Bronchial epithelial cell (primary cell): ENCODE data around the gene DENND5A. TPM values are rescaled to one million over a fixed set of nuclear protein-coding genes. Genes with fewer than 3 reads are reported as not detected.

Source experiments
- DNase-seq: peaks from one replicate; pipeline ENCODE4 v3.0.0-alpha.2; 2010; ENCODE audit warnings: low read depth
- FAIRE-seq: peaks from 2 replicates; lab custom pipeline; 2011; peaks lifted over from hg19 to GRCh38; lab: Jason Lieb, UNC
- H3K27me3 ChIP-seq: 2 replicates; pipeline ENCODE4 v1.5.1; 2011; ENCODE audit warnings: low read length; ENCODE audit not compliant: control insufficient read depth, insufficient read depth
- H3K36me3 ChIP-seq: 2 replicates; pipeline ENCODE4 v1.5.1; 2011; ENCODE audit warnings: low read length; ENCODE audit not compliant: control insufficient read depth, insufficient read depth
- H3K4me3 ChIP-seq: 2 replicates; pipeline ENCODE4 v1.5.1; 2011; ENCODE audit warnings: mild to moderate bottlenecking, low read depth, low read length, control low read depth
- total RNA-seq: library from RNA; depleted of rRNA; stranded (reverse); fragments of >200 nt; gene quantifications from 2 replicates; pipeline ENCODE4 v1.2.1, GENCODE V29; 2014
- TF ChIP-seq, protein P1 (sequence below): IDR thresholded peaks from 2 replicates; pipeline ENCODE4 v1.5.1; 2011; ENCODE audit warnings: mild to moderate bottlenecking, moderate library complexity, low read length, control low read depth, inconsistent platforms; ENCODE audit not compliant: insufficient read depth, severe bottlenecking

The DENND5A gene
- total RNA-seq, 1 donor from 2014 or later: 22.6 TPM

DNA sequence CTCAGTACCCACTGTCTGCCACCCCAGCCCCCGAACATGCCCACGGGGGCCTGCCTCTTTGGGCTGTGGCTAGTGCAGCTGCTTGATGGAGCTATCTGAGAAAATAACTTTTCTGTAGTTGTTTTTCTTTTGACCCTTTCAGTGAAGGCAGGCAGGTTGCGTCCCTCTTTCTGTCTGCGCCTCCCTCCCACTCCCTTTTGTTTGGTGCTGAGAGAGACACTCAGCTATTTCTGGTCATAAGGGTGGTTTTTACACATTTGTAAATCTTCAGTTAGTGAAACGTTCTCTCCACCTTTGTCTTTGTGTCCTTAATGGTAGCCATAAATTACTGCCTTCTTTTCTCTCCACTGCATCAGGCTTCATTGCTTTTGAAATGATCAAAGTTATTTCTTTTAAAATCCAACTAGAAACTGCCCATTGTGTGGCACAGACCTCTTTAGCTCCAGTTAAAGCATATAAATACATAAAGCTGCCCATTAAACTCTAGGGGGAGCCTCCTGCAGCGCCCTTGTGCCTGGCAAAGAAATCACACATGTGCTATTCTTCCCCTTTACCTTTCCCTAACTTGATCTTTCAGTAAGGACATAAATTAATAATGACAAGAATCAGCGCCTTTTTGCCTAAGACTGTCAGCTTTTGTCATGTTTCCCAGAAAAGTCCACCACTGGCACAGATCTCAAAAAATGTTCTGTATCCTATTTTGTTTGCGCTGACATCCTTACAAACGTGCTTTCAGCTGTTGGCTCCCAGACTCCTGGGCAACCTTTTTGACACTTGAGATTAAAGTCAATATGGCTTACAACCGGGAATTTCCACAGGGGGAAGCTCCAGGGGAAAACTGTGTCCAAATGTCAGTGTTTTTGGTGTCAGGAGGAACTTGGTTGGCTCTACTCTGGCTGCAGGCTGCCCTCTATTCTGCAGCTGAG lies 172.0 kb downstream of the DENND5A start:
- Histone ChIP-seq H3K36me3 (no peaks in the 10 kb centered on the region), H3K27me3 (peaks cover 9% of the 10 kb centered on the region), H3K4me3 (no peak overlapping the region)
- FAIRE-seq (no peak), DNase-seq (peak; percentile 24)
- TF ChIP-seq, protein P1, sequence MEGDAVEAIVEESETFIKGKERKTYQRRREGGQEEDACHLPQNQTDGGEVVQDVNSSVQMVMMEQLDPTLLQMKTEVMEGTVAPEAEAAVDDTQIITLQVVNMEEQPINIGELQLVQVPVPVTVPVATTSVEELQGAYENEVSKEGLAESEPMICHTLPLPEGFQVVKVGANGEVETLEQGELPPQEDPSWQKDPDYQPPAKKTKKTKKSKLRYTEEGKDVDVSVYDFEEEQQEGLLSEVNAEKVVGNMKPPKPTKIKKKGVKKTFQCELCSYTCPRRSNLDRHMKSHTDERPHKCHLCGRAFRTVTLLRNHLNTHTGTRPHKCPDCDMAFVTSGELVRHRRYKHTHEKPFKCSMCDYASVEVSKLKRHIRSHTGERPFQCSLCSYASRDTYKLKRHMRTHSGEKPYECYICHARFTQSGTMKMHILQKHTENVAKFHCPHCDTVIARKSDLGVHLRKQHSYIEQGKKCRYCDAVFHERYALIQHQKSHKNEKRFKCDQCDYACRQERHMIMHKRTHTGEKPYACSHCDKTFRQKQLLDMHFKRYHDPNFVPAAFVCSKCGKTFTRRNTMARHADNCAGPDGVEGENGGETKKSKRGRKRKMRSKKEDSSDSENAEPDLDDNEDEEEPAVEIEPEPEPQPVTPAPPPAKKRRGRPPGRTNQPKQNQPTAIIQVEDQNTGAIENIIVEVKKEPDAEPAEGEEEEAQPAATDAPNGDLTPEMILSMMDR: peak; percentile 26

DNA sequence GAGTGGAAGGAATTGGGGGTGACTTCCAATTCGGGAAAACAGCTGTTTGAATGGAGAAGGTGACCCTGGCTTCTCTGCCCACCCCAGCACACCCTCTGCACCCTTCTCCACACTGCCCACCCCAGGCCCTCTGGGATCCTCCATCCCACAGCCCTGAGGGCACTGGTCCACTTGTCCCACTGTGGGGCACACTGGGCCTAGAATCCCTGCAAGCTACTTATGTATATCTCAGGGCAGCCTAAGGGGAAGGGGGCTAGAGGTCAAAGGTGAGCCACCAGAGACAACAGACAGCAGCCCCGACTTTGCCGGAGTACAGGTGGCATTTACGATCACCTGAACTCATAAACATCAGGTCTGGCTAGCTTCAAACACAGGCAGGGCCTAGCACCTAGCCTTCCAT lies 173.1 kb downstream of the DENND5A start:
- no peak overlapping the region for H3K4me3 ChIP-seq
- TF ChIP-seq, protein P1: no peak
- DNase-seq: no peak
- peak; percentile 32 for FAIRE-seq
- H3K36me3 ChIP-seq: no peaks in the 10 kb centered on the region
- peaks cover 9% of the 10 kb centered on the region for H3K27me3 ChIP-seq

DNA sequence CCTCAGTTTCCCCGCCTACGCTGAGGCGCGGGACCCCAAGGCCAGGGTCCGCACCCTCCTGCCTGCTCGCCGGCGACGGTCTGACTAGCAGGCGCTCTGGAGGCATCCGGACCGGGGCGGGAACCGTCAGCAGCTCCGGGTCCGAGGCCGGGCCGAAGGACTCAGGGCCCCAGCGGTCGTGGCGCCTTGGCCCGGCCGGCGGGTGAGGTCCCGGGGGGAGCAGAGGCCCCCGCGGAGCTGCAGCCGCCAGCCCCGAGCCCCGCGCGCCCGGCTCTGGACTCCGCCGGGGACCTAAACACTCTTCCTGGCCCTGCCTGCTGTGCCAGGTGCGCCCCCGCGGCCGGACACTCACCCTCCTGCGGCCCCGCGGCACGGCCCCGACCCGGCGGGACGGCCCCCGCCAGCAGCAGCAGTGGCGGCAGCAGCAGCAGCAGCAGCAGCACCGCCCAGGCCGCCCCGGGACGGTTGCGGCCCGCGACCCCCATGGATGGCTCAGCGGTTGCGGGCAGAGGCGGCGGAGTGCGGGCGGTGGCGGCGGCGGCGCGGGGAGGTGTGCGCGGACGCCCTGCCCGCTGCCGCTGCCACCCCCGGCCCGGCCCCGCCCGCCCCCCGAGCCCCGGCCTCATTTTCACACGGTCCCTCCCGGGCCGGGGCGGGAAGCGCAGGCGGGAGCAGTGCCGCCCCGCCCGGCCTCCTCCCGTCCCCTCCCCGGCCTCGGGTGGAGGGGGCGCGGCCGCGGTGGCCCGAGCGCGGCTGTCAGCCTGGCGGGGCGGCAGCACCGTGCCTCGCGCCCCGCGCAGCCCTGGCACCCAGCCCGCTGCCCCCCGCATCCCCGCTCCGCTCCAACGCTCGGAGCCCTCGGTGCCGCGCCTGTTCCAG lies 173.9 kb downstream of the DENND5A start, which contains the start of gene SCUBE2:
SCUBE2 (minus strand) TSS at position 556 of the 879 bp plus-strand sequence; CDS start at position 485, 71 bp downstream.
- DNase-seq (no peak), FAIRE-seq (no peak)
- Histone ChIP-seq H3K36me3 (no peaks in the 10 kb centered on the region), H3K27me3 (peaks cover 9% of the 10 kb centered on the region), H3K4me3 (peak within 1 kb of the TSS; percentile 16)
- TF ChIP-seq, protein P1: no peak

DNA sequence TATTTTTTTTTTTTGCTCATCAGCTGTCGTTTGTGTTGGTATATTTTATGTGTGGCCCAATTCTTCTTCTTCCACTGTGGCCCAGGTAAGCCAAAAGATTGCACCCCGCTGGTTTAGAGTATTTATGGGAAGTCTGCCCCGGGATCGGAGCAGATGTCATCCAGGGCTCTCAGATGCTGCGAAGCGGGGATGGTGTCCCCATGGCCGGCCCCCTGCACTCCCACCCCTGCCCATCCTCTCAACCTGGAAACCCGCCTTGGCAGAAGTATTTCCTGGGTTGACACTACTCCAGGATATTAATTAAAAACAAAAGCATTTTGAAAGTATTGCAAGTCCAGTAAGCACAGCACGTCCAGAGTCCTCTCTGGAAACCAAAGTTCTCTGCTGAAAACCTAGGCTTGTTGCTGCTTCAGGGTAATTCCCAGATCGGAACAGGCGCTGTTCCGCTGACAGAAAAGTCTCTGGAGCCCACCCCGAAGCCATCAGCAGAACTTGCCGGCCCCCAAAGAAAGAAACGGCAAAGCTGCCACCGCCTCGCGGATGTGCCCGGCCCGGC lies 174.6 kb downstream of the DENND5A start:
- FAIRE-seq (no peak), DNase-seq (no peak)
- TF ChIP-seq, protein P1: no peak
- Histone ChIP-seq H3K4me3 (peak overlapping the region; percentile 7), H3K27me3 (peaks cover 9% of the 10 kb centered on the region), H3K36me3 (no peaks in the 10 kb centered on the region)

DNA sequence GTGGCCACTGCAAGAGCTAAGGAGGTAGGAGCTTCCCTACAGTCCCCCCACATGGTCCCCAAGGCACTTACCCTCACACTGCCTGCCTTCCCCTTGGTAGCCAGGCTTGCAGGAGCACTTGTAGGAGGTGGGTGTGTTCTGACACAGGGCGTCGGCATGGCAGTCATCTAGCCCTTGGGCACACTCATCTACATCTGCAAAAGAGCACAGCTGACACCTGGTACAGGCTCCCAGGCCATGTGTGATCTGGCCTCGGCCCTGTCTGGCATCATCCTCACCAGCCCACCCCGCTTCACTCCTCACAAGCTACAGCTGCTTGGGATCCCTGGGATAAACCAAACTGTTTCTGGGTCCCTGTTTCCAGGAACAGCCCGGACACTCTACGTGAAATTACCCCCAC lies 175.5 kb downstream of the DENND5A start:
- H3K36me3 ChIP-seq: no peaks in the 10 kb centered on the region
- FAIRE-seq (no peak), DNase-seq (peak; percentile 10)
- peaks cover 8% of the 10 kb centered on the region for H3K27me3 ChIP-seq
- H3K4me3 ChIP-seq: no peak overlapping the region
- TF ChIP-seq, protein P1: no peak
